H7 (cell line): ENCODE results near the gene MAPK14. TPM values are rescaled to one million over a fixed set of nuclear protein-coding genes. Genes with fewer than 3 reads are reported as not detected.

ENCODE experiments used
- DNase-seq: peaks from one replicate; pipeline ENCODE4 v3.0.0; 2012
- H3K27me3 ChIP-seq: 2 replicates; pipeline ENCODE4 v1.6.0; 2011; ENCODE audit warnings: mild to moderate bottlenecking, low read length; ENCODE audit not compliant: control insufficient read depth, insufficient read depth
- H3K36me3 ChIP-seq: replicated peaks from 2 replicates; pipeline ENCODE4 v1.5.1; 2011; ENCODE audit warnings: low read length; ENCODE audit not compliant: control insufficient read depth, insufficient read depth
- H3K4me3 ChIP-seq: 2 replicates; pipeline ENCODE4 v1.5.1; 2011; ENCODE audit warnings: low read depth, mild to moderate bottlenecking, control low read depth, low read length, moderate library complexity; ENCODE audit not compliant: insufficient read depth
- total RNA-seq: library from RNA; depleted of rRNA; stranded (reverse); fragments of >200 nt; shearing (Covaris generic); gene quantifications from 2 replicates; pipeline ENCODE4 v1.2.3, GENCODE V29; 2014

Gene MAPK14
- total RNA-seq, 1 experiment from 2014 or later, result 34.2 TPM

GRCh38 chr6:36113703-36114102 lies 86.1 kb downstream of the MAPK14 start:
- H3K4me3 ChIP-seq, result no peak overlapping the region
- H3K27me3 ChIP-seq, result no peaks in the 10 kb centered on the region
- H3K36me3 ChIP-seq, result peaks cover 2% of the 10 kb centered on the region
- no peak for DNase-seq

GRCh38 chr6:36114798-36115408 lies 87.3 kb downstream of the MAPK14 start:
- Histone ChIP-seq H3K4me3 (no peak overlapping the region), H3K36me3 (no peaks in the 10 kb centered on the region; the same call in 1 of the 2 replicates), H3K27me3 (no peaks in the 10 kb centered on the region)
- DNase-seq, result no peak

- H3K27me3 ChIP-seq, result no peaks in the 10 kb centered on the region
- no peak overlapping the region for H3K4me3 ChIP-seq
- H3K36me3 ChIP-seq, result no peaks in the 10 kb centered on the region; the same call in 1 of the 2 replicates
- no peak for DNase-seq
These were observed 87.8 kb downstream of the MAPK14 start for GRCh38 chr6:36115412-36115811.

GRCh38 chr6:36116066-36116864 lies 88.7 kb downstream of the MAPK14 start:
- no peaks in the 10 kb centered on the region; the same call in 1 of the 2 replicates for H3K36me3 ChIP-seq
- no peak for DNase-seq
- H3K4me3 ChIP-seq, result no peak overlapping the region
- no peaks in the 10 kb centered on the region for H3K27me3 ChIP-seq

GRCh38 chr6:36116943-36117342 lies 89.3 kb downstream of the MAPK14 start:
- Histone ChIP-seq H3K4me3 (no peak overlapping the region), H3K27me3 (no peaks in the 10 kb centered on the region), H3K36me3 (no peaks in the 10 kb centered on the region; the same call in 1 of the 2 replicates)
- no peak for DNase-seq

- DNase-seq, result no peak
These were observed 90.3 kb downstream of the MAPK14 start for GRCh38 chr6:36117658-36118549.

GRCh38 chr6:36118550-36119107 lies 91.0 kb downstream of the MAPK14 start:
- no peaks in the 10 kb centered on the region for H3K27me3 ChIP-seq
- no peaks in the 10 kb centered on the region; the same call in 1 of the 2 replicates for H3K36me3 ChIP-seq
- no peak overlapping the region for H3K4me3 ChIP-seq
- DNase-seq, result no peak

More at GRCh38 chr6:36117658-36118549, 90.3 kb downstream of the MAPK14 start:
- Histone ChIP-seq H3K27me3 (no peaks in the 10 kb centered on the region), H3K4me3 (no peak overlapping the region), H3K36me3 (no peaks in the 10 kb centered on the region; the same call in 1 of the 2 replicates)

GRCh38 chr6:36119209-36119608 lies 91.6 kb downstream of the MAPK14 start:
- no peak overlapping the region for H3K4me3 ChIP-seq
- no peaks in the 10 kb centered on the region for H3K27me3 ChIP-seq
- no peaks in the 10 kb centered on the region; the same call in 1 of the 2 replicates for H3K36me3 ChIP-seq
- no peak for DNase-seq

- no peaks in the 10 kb centered on the region; the same call in 1 of the 2 replicates for H3K36me3 ChIP-seq
- DNase-seq, result no peak
These were observed 92.4 kb downstream of the MAPK14 start for GRCh38 chr6:36120018-36120417.

GRCh38 chr6:36120539-36120938 lies 92.9 kb downstream of the MAPK14 start:
- DNase-seq, result no peak

More at GRCh38 chr6:36120018-36120417, 92.4 kb downstream of the MAPK14 start:
- no peak overlapping the region for H3K4me3 ChIP-seq
- H3K27me3 ChIP-seq, result no peaks in the 10 kb centered on the region

GRCh38 chr6:36120979-36121786 lies 93.6 kb downstream of the MAPK14 start:
- H3K36me3 ChIP-seq, result no peaks in the 10 kb centered on the region; the same call in 1 of the 2 replicates
- DNase-seq, result peak; percentile 26
- H3K4me3 ChIP-seq, result no peak overlapping the region
- H3K27me3 ChIP-seq, result no peaks in the 10 kb centered on the region

More at GRCh38 chr6:36120539-36120938, 92.9 kb downstream of the MAPK14 start:
- Histone ChIP-seq H3K36me3 (no peaks in the 10 kb centered on the region; the same call in 1 of the 2 replicates), H3K27me3 (no peaks in the 10 kb centered on the region), H3K4me3 (no peak overlapping the region)

- H3K27me3 ChIP-seq, result no peaks in the 10 kb centered on the region
- no peak for DNase-seq
- H3K4me3 ChIP-seq, result no peak overlapping the region
- no peaks in the 10 kb centered on the region; the same call in 1 of the 2 replicates for H3K36me3 ChIP-seq
These were observed 94.3 kb downstream of the MAPK14 start for GRCh38 chr6:36121787-36122494.
